ENCODE results near the gene DNAH14. TPM values are rescaled to one million over a fixed set of nuclear protein-coding genes. Genes with fewer than 3 reads are reported as not detected.

Gene DNAH14
- total RNA-seq, 4 donors from 2014 or later, result 4.1 to 84.0 (median 11.4) TPM

GRCh38 chr1:225440380-225441221 is 511.1 kb downstream of the DNAH14 start:
- intact Hi-C loops (cut with DNase I; ENCODE audit: low total_unique reads) (no loop called here), in situ Hi-C loops (cut with MboI; ENCODE audit: low pct_ligation_motif_present in 1 of 4, low pct_unique_long_range_greater_than_20kb in 1 of 4, low sequenced_read_pairs in 3 of 4) (no loop called here)
- WGBS, 2 donors (ENCODE audit: low coverage in 1 of 2), result 45 to 48% methylated on average over 3 to 4 of the region's 4 CpGs
- TF ChIP-seq EP300 (IDR thresholded peaks at IDR 0.05; ENCODE audit: low read depth) (no peak), POLR2AphosphoS5 (IDR thresholded peaks at IDR 0.05) (no peak), POLR2A (IDR thresholded peaks at IDR 0.05) (no peak), CTCF (IDR thresholded peaks at IDR 0.05) (no peak)
- H3K4me3 ChIP-seq, result no peak overlapping the region
- no peaks in the 10 kb centered on the region for H3K9me3 ChIP-seq
- H3K4me1 ChIP-seq, result peaks cover 13 to 74% (median 66%) of the 10 kb centered on the region in 4 donors
- H3K27ac ChIP-seq, result peak overlapping the region; percentile 89 to 93 (median 92)
- peak; percentile 52 for DNase-seq
- no peaks in the 10 kb centered on the region for H3K36me3 ChIP-seq
- H3K27me3 ChIP-seq, result no peaks in the 10 kb centered on the region

GRCh38 chr1:225441314-225442122 is 512.0 kb downstream of the DNAH14 start:
- H3K9me3 ChIP-seq, result no peaks in the 10 kb centered on the region
- no peak overlapping the region for H3K4me3 ChIP-seq
- H3K27ac ChIP-seq, result peak overlapping the region; percentile 89 to 93 (median 92)
- H3K4me1 ChIP-seq, result peaks cover 22 to 83% (median 75%) of the 10 kb centered on the region in 4 donors
- 20 to 29% methylated on average over 1 to 9 of the region's 9 CpGs for WGBS, 2 donors (ENCODE audit: low coverage in 1 of 2)
- in situ Hi-C loops (cut with MboI; ENCODE audit: low pct_ligation_motif_present in 1 of 4, low pct_unique_long_range_greater_than_20kb in 1 of 4, low sequenced_read_pairs in 3 of 4) (no loop called here), intact Hi-C loops (cut with DNase I; ENCODE audit: low total_unique reads) (no loop called here)
- peak in 3 of 5 experiments; percentile 17 to 20 (median 18) for TF ChIP-seq CTCF (IDR thresholded peaks at IDR 0.05)
- TF ChIP-seq POLR2AphosphoS5 (IDR thresholded peaks at IDR 0.05), result peak in 1 of 3 donors; percentile 34
- TF ChIP-seq POLR2A (IDR thresholded peaks at IDR 0.05), result no peak
- TF ChIP-seq EP300 (IDR thresholded peaks at IDR 0.05; ENCODE audit: low read depth), result no peak
- DNase-seq, result peak; percentile 80
- H3K27me3 ChIP-seq, result no peaks in the 10 kb centered on the region
- no peaks in the 10 kb centered on the region for H3K36me3 ChIP-seq

- Histone ChIP-seq H3K9me3 (no peaks in the 10 kb centered on the region), H3K36me3 (no peaks in the 10 kb centered on the region), H3K4me1 (peaks cover 28 to 89% (median 81%) of the 10 kb centered on the region in 4 donors), H3K27me3 (no peaks in the 10 kb centered on the region), H3K4me3 (no peak overlapping the region), H3K27ac (peak overlapping the region; percentile 89 to 93 (median 92))
- 20 to 49% methylated on average over 1 to 3 of the region's 3 CpGs for WGBS, 2 donors (ENCODE audit: low coverage in 1 of 2)
- intact Hi-C loops (cut with DNase I; ENCODE audit: low total_unique reads), result no loop called here
- in situ Hi-C loops (cut with MboI; ENCODE audit: low pct_ligation_motif_present in 1 of 4, low pct_unique_long_range_greater_than_20kb in 1 of 4, low sequenced_read_pairs in 3 of 4), result no loop called here
- no peak for TF ChIP-seq CTCF (IDR thresholded peaks at IDR 0.05)
- no peak for TF ChIP-seq POLR2AphosphoS5 (IDR thresholded peaks at IDR 0.05)
- no peak for TF ChIP-seq POLR2A (IDR thresholded peaks at IDR 0.05)
- DNase-seq, result no peak
These were observed 512.6 kb downstream of the DNAH14 start for GRCh38 chr1:225442123-225442505.
